ENCODE data around the gene RAB7B. TPM values are rescaled to one million over a fixed set of nuclear protein-coding genes. Genes with fewer than 3 reads are reported as not detected.
A peak's percentile ranks its signal among the peaks of the same experiment; 100 is the strongest.

The RAB7B gene
- total RNA-seq, 2 donors from 2014 or later, result not detected

GRCh38 chr1:206036663-206037455 is 33.7 kb upstream of the RAB7B start:
- DNase-seq (no peak), ATAC-seq (replicated peaks in 1 of 2) (no peak)
- no peaks in the 10 kb centered on the region for H3K9me3 Mint-ChIP-seq
- H3K27ac Mint-ChIP-seq, result no peak overlapping the region
- peaks cover 13% of the 10 kb centered on the region for H3K4me1 Mint-ChIP-seq (ENCODE audit: low read depth)
- no peaks in the 10 kb centered on the region for H3K36me3 Mint-ChIP-seq (ENCODE audit: insufficient read depth in 2 of 2)
- H3K4me3 Mint-ChIP-seq, result no peak overlapping the region
- H3K27me3 Mint-ChIP-seq (ENCODE audit: low read depth), result peaks cover 56% of the 10 kb centered on the region

GRCh38 chr1:206035027-206035426 is 31.8 kb upstream of the RAB7B start:
- peak overlapping the region in 1 of 2 donors; percentile 11 for H3K4me3 Mint-ChIP-seq
- DNase-seq (no peak), ATAC-seq (replicated peaks in 1 of 2) (no peak)
- peaks cover 47% of the 10 kb centered on the region for H3K27me3 Mint-ChIP-seq (ENCODE audit: low read depth)
- H3K9me3 Mint-ChIP-seq, result no peaks in the 10 kb centered on the region
- no peak overlapping the region for H3K27ac Mint-ChIP-seq
- no peaks in the 10 kb centered on the region for H3K36me3 Mint-ChIP-seq (ENCODE audit: insufficient read depth in 2 of 2)
- H3K4me1 Mint-ChIP-seq (ENCODE audit: low read depth), result peaks cover 17% of the 10 kb centered on the region

GRCh38 chr1:206032380-206033140 is 29.4 kb upstream of the RAB7B start:
- Mint-ChIP-seq H3K27me3 (ENCODE audit: low read depth) (peaks cover 46% of the 10 kb centered on the region), H3K36me3 (ENCODE audit: insufficient read depth in 2 of 2) (no peaks in the 10 kb centered on the region), H3K9me3 (no peaks in the 10 kb centered on the region), H3K4me3 (no peak overlapping the region), H3K27ac (no peak overlapping the region), H3K4me1 (ENCODE audit: low read depth) (peaks cover 4% of the 10 kb centered on the region)
- no peak for DNase-seq
- no peak for ATAC-seq (replicated peaks in 1 of 2)

GRCh38 chr1:206030714-206031113 is 27.5 kb upstream of the RAB7B start:
- ATAC-seq (replicated peaks in 1 of 2) (peak; percentile 81 to 83), DNase-seq (peak; percentile 65 to 68)
- Mint-ChIP-seq H3K9me3 (no peaks in the 10 kb centered on the region), H3K27ac (no peak overlapping the region), H3K36me3 (ENCODE audit: insufficient read depth in 2 of 2) (no peaks in the 10 kb centered on the region), H3K27me3 (ENCODE audit: low read depth) (peaks cover 59% of the 10 kb centered on the region), H3K4me1 (ENCODE audit: low read depth) (peaks cover 4% of the 10 kb centered on the region), H3K4me3 (no peak overlapping the region)

GRCh38 chr1:206030191-206030590 is 27.0 kb upstream of the RAB7B start:
- ATAC-seq (replicated peaks in 1 of 2), result no peak
- Mint-ChIP-seq H3K36me3 (ENCODE audit: insufficient read depth in 2 of 2) (no peaks in the 10 kb centered on the region), H3K27ac (no peak overlapping the region), H3K4me3 (no peak overlapping the region), H3K27me3 (ENCODE audit: low read depth) (peaks cover 55% of the 10 kb centered on the region), H3K9me3 (no peaks in the 10 kb centered on the region), H3K4me1 (ENCODE audit: low read depth) (peaks cover 4% of the 10 kb centered on the region)
- DNase-seq, result no peak

DNA sequence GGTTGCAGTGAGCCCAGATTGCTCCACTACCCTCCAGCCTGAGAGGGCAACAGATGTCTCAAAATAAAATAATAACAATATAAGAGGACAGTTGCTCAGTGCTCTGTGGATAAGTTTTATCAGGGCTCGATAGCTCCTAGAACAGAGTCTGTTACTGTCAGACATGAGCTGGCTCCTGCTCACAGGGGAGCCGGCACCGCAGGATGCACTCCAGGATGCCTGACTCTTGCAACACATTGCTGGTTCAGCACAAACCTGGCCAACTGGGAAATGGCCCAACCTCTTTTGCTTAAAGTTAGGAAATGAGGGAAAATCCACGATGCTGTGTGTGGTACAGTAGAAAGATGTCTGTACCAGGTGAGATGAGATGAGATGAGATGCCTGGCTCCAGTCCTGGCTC is 26.3 kb upstream of the RAB7B start:
- DNase-seq (no peak), ATAC-seq (replicated peaks in 1 of 2) (no peak)
- Mint-ChIP-seq H3K27me3 (ENCODE audit: low read depth) (peaks cover 48% of the 10 kb centered on the region), H3K4me3 (no peak overlapping the region), H3K9me3 (no peaks in the 10 kb centered on the region), H3K36me3 (ENCODE audit: insufficient read depth in 2 of 2) (no peaks in the 10 kb centered on the region), H3K27ac (no peak overlapping the region), H3K4me1 (ENCODE audit: low read depth) (peaks cover 4% of the 10 kb centered on the region)

- Mint-ChIP-seq H3K27ac (no peak overlapping the region), H3K36me3 (ENCODE audit: insufficient read depth in 2 of 2) (no peaks in the 10 kb centered on the region), H3K4me1 (ENCODE audit: low read depth) (peaks cover 8% of the 10 kb centered on the region), H3K4me3 (no peak overlapping the region), H3K9me3 (no peaks in the 10 kb centered on the region), H3K27me3 (ENCODE audit: low read depth) (peaks cover 36% of the 10 kb centered on the region)
- no peak for ATAC-seq (replicated peaks in 1 of 2)
- no peak for DNase-seq
Observed at GRCh38 chr1:206025283-206025820, 22.2 kb upstream of the RAB7B start.

DNA sequence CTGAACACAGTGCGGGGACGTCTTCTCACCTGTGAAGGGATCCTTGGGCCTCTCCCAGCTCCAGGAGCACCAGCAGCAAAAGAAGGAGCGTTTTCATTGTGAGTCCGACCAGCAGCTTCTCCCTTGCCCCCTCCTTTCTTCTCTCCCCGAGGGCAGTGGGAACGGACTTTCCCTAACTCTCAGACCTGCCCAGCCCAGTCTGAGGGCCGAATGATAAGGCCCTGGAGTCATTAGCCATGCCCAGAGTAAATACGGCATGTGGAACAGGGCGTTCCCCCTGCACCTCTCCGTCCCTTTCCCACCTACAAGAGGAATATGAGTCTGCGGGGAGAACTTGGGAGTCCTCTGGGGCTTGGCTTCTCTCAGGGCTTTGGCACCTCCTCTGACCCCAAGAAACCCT is 20.5 kb upstream of the RAB7B start, which contains the start of gene CTSE:
TSS of gene CTSE (minus strand) at position 201 of the 400 bp plus-strand sequence. CDS start at position 97, 104 bp downstream.
- H3K27ac Mint-ChIP-seq, result no peak within 1 kb of the TSS
- ATAC-seq (replicated peaks in 1 of 2) (no peak), DNase-seq (no peak)
- H3K4me1 Mint-ChIP-seq (ENCODE audit: low read depth), result peaks cover 8% of the 10 kb centered on the region
- no peak within 1 kb of the TSS for H3K4me3 Mint-ChIP-seq
- H3K36me3 Mint-ChIP-seq (ENCODE audit: insufficient read depth in 2 of 2), result no peaks in the 10 kb centered on the region
- H3K27me3 Mint-ChIP-seq (ENCODE audit: low read depth), result peaks cover 31% of the 10 kb centered on the region
- no peaks in the 10 kb centered on the region for H3K9me3 Mint-ChIP-seq

DNA sequence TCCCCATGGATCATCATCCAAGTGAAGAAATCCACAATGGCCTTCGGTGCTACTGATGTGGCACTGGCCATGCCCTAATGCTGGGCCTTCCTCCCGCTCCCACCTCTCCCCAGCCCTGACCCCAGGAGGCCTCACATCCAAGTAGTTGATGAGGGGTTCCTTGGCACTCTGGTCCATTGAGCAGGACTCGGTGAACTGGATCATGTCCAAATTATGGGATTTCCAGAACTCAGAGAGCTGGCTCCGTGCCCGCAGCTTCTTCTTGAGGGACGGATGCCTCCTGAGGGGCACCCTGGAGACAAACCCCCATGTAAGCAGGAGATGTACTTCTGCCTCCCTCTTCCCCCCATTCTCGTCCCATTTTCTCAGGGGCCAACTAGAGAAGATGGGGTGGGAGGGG is 19.6 kb upstream of the RAB7B start:
- DNase-seq (no peak), ATAC-seq (replicated peaks in 1 of 2) (no peak)
- H3K4me3 Mint-ChIP-seq, result no peak overlapping the region
- H3K4me1 Mint-ChIP-seq (ENCODE audit: low read depth), result peaks cover 8% of the 10 kb centered on the region
- no peaks in the 10 kb centered on the region for H3K9me3 Mint-ChIP-seq
- peaks cover 29% of the 10 kb centered on the region for H3K27me3 Mint-ChIP-seq (ENCODE audit: low read depth)
- H3K36me3 Mint-ChIP-seq (ENCODE audit: insufficient read depth in 2 of 2), result no peaks in the 10 kb centered on the region
- no peak overlapping the region for H3K27ac Mint-ChIP-seq

DNA sequence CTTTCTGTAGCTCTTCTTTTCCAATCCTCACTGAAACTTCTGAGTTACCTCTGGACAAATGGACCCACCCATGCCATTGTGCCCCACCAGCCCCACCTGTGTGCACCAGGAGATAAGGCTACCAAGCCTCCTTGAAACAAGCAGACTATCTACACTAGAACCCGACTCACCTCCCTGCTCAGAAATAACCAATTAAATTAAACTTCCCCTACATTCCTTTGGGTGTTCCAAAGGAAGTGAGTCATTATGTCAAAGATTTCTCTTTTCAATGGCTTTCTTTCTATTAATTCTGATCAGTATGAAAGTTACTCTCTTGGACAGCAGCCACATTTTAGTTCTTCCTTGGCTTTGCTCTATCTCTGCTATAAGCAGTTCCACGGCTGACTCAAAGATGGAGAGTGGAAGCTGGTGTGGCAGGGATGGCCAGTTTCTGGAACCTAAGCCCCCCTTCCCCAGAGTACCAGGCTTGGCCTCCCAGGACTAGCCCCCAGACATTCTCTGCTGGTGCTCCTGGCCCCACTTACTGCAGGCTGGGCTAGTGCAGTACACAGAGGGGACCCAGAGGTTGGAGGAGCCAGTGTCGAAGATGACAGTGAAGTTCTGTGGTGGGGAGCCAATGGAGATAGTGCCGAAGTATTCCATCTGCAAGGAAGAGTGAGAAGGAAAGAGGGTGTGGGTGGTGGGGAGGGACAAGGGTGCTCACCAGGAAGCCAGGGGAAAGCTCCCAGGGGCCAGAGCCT is 18.6 kb upstream of the RAB7B start:
- H3K27me3 Mint-ChIP-seq (ENCODE audit: low read depth), result peaks cover 22% of the 10 kb centered on the region
- H3K27ac Mint-ChIP-seq, result no peak overlapping the region
- H3K4me3 Mint-ChIP-seq, result no peak overlapping the region
- H3K9me3 Mint-ChIP-seq, result no peaks in the 10 kb centered on the region
- no peaks in the 10 kb centered on the region for H3K36me3 Mint-ChIP-seq (ENCODE audit: insufficient read depth in 2 of 2)
- no peak for ATAC-seq (replicated peaks in 1 of 2)
- DNase-seq, result no peak
- peaks cover 8% of the 10 kb centered on the region for H3K4me1 Mint-ChIP-seq (ENCODE audit: low read depth)

GRCh38 chr1:206021008-206021625 is 17.9 kb upstream of the RAB7B start:
- Mint-ChIP-seq H3K27me3 (ENCODE audit: low read depth) (peaks cover 20% of the 10 kb centered on the region), H3K9me3 (no peaks in the 10 kb centered on the region), H3K4me1 (ENCODE audit: low read depth) (peaks cover 8% of the 10 kb centered on the region), H3K36me3 (ENCODE audit: insufficient read depth in 2 of 2) (no peaks in the 10 kb centered on the region), H3K27ac (no peak overlapping the region), H3K4me3 (no peak overlapping the region)
- ATAC-seq (replicated peaks in 1 of 2) (no peak), DNase-seq (no peak)

DNA sequence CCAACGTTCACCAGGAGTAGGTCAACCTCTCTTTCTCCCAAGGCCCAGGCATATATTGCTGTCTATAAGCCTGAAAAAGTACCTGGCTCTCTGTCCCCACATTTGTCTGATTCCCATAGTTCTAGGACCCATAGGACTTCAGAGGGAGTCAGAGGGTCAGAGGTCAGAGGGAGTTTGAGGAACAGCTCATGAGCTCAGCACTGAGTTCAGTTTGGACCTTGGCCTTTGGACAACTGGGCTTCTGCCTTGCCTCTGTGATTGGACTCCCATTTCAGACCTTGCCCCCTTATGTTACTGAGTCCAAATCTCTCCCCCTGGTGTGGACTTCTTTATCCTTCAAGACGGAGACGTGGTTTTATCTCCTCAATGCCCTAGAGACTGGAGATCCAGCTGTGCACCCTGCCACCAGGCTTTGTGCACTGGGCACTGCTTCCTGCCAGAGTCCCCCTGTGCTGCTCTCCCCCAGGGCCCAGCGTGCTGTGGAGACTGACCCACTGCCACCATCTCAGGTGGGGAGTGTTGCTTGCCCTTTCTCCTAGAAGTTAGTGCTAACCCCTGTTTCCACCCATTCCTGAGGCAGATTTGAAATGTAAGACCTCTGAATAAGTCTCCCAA is 17.3 kb upstream of the RAB7B start:
- Mint-ChIP-seq H3K4me3 (no peak overlapping the region), H3K27ac (no peak overlapping the region), H3K36me3 (ENCODE audit: insufficient read depth in 2 of 2) (no peaks in the 10 kb centered on the region), H3K9me3 (no peaks in the 10 kb centered on the region), H3K4me1 (ENCODE audit: low read depth) (peaks cover 8% of the 10 kb centered on the region), H3K27me3 (ENCODE audit: low read depth) (peaks cover 16% of the 10 kb centered on the region)
- DNase-seq, result no peak
- no peak for ATAC-seq (replicated peaks in 1 of 2)

All from activated T-cell treated with anti-CD3 and anti-CD28 coated beads, Interleukin-2, amount 50 U/mL, for 72 hours (primary cell).